Measurements from ENCODE around the gene RPS6KL1.

The RPS6KL1 gene

GRCh38 chr14:74951443-74952179 lies 28.6 kb upstream of the RPS6KL1 start:
- no peak for DNase-seq

GRCh38 chr14:74950795-74951442 lies 27.9 kb upstream of the RPS6KL1 start:
- no peak for DNase-seq

GRCh38 chr14:74949859-74950573 lies 27.0 kb upstream of the RPS6KL1 start:
- no peak for DNase-seq

- no peak for DNase-seq
Observed at GRCh38 chr14:74949191-74949601, 26.1 kb upstream of the RPS6KL1 start.

DNA sequence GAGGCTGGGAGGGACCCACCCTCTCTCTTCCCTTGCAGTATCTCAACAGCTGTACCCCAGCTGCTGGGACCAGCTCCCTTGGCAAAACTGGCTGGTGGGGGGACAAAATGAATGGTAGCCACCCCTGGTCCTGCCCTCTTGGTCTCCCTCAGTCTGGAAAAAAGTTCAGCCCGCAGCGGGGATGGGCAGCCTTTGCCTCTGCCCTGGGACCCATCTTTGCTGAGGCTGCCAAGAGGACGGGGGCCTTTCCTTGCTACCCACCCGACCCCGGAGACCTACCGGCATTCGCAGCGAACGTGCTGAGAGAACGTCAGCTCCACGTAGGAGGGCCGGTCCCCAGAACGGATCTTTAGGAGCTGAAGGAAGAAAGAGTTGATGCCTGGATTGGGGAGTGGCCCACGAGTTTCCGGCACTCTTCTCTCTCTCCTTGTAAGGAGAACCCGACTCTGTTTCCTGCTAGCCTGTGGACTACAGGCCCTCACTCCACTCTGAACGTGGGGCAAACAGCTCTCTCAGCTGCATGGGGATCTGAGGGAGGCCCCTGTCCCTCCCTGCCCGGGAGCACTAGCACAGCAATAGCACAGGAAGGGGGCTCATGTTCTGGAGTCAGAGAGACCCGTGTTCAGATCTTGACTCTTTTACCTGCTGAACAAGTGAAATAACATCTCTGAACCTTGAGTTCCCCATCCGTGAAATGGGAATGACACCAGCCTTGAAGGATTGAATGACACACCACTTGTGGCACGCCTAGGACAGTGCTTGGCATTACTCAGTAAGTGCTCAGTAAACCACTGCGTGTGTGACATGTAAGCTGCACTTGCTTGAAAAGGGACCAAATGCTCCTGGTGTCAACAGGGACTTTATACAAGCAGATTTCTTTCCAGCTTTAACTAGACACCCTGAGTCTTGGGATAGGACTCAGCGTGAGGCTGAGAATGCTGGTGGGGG lies 25.4 kb upstream of the RPS6KL1 start:
- no peak for DNase-seq

- no peak for DNase-seq
Observed at GRCh38 chr14:74947353-74948227, 24.5 kb upstream of the RPS6KL1 start.

DNA sequence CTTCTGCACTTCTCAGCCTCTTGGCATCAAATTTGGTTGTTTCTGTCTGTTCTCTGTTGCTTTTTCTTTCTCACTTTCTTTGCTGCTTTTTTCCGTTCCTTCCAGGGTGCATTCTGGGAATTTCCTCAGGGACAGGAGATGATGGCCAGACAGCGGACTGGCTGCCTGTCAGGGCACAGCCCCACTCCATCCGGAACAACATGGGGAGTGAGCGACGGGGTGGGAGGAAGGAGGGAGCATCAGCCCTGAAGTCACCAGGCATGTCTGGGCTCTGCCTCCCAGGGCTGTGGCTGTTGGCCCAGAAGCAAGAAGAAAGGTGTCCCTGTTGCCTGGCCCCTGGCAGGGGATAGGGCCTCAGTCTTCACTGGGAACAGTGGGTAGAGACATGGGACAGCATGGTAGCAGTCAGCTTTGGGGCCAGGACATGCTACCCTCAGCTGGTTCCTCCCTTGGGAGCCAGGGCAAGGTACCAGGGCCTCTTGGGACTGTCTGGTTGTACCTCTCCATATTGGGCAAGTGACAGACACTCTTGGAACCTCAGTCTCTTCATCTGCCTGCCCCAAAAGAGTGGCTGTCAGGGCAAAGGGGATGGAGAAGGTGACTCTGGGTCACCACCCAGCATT lies 23.7 kb upstream of the RPS6KL1 start:
- no peak for DNase-seq

DNA sequence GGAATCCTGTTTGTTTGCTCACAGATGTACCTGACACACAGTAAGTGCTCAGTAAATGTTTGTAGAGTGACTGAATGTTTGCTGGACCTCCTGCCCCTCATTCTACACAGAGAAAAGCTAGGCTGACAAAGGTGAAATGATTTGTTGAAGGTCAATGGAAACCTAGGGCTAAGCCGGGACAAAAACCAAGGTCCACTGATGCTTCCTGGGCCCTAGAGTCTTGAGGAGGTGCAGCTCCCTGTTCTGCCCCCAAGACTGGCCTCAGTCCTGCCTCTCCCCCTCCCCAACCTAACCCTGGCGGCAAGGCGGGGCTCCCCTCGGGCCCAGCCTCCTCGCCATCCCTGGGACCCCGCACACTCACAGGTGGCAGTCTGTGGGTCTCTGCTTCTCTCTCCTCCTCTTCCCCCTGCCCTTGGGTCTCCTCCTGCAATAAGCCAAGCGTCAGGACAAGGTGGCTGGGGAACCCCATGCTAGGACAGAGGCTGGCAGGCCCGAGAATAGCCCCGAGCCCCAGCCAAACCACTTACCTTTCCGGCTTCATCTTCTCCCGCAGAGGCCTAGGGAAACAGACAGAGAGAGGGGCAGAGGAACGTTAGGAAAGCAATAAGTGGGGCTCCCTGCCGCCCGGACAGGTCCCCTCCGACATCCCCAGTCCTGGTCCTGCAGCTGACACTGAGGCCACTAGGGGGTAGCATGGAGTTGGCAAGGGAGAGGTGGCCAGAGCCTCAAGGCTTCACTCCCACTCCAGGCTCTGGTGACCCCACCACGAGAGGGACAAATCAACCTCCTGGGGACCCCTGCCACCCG lies 23.0 kb upstream of the RPS6KL1 start:
- peak; percentile 34 to 62 (median 54) for DNase-seq

DNA sequence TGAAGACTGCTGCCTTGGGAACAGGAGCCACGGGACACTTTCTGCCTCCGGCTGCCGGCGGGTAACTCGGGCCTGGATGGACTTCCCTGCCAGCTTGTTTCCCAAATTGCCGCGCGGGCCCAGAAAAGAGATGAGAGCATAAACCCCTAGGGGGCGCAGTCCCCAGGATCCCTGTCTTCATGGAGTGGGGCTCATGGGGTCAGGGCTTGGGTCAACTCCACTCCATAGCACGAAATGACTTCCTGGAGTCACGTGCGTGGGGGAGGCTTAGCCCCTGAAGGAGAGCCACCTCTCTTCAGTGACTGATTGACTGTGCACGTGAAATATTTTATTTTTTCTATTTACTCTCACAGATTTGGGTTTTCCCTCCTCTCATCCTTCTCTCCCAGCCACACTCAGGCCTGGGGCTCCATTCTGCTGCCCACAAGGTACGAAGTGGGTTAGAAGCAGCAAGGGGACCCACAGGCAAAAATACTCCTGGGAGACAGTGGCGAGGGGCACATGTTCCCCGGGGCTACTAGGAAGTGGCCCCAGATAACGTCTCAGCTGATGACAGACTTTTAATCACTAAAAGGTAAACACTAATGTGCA lies 22.3 kb upstream of the RPS6KL1 start:
- peak in 1 of 5 experiments; percentile 12 for DNase-seq

- peak in 1 of 5 experiments; percentile 24 for DNase-seq
Observed at GRCh38 chr14:74942608-74943007, 19.5 kb upstream of the RPS6KL1 start.

DNA sequence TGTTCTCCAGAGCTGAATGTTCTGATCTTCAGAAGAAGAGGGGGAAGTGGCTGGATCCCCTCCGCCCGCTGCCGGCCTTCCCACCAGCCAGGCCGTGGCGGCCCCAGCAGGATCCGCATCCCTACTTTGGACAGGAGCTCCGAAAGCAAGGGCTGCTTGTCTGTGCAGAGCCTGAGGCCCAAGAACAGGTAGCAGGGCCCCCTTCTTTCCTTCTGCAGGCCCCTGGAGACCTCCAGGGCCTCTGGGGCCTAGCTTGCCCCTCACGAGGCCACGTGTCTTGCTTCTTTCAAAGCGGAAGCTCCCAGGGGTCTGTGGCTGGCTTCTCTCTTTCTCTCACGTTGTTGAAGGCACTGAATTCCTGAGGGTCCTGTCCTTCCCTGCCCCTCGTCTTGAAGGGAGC lies 19.1 kb upstream of the RPS6KL1 start:
- DNase-seq: no peak

DNA sequence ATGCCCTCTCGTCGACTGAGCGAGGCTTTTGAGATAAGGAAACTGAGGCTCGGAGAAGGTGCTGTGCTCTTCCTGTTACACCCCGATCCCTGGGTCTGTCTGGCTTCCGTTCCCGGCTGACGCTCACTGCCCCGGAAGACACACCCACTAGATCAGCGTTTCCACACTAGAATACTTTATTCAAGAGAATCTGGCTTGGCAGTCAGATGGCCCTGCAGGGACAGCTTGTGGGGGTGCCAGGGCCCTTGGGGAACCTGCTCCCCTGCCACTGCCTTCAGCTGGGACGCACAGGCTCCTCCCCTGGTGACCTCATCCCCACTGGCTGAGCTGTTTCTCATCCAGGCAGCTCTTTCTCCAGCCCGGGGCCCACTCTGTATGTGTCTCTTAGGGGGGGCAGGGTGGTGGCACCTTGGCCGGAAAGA lies 18.6 kb upstream of the RPS6KL1 start:
- peak in 4 of 5 experiments; percentile 25 to 66 (median 42) for DNase-seq

DNA sequence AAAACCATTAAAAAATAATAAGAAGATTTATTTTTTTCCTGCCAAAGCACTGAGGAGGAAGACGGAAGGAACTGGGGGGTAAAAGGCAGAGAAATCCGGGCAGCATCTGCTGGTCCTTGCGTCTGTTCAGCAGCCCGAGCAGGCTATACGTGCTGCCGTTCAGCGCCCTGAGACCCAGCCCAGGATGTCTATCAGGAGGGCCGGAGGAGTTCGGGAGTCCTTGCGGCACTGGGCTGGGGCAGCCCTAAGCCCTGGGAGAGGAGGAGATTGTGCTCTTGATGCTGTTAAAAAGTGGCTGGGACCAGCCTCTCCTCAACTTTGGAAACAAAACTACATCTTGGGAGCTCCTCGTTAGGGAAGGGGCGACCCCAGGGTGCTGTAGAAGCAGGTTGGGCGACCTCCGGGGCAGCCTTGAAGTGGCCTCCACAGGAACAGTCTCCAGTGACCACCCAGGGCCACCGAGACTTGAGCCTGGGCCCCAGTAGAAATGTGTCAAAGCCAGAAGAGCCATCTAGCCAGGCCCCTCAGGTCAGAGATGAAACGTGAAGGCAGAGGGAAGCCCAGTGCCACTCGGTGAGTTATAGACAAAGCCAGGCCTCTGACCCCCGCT lies 18.0 kb upstream of the RPS6KL1 start:
- DNase-seq: no peak

DNA sequence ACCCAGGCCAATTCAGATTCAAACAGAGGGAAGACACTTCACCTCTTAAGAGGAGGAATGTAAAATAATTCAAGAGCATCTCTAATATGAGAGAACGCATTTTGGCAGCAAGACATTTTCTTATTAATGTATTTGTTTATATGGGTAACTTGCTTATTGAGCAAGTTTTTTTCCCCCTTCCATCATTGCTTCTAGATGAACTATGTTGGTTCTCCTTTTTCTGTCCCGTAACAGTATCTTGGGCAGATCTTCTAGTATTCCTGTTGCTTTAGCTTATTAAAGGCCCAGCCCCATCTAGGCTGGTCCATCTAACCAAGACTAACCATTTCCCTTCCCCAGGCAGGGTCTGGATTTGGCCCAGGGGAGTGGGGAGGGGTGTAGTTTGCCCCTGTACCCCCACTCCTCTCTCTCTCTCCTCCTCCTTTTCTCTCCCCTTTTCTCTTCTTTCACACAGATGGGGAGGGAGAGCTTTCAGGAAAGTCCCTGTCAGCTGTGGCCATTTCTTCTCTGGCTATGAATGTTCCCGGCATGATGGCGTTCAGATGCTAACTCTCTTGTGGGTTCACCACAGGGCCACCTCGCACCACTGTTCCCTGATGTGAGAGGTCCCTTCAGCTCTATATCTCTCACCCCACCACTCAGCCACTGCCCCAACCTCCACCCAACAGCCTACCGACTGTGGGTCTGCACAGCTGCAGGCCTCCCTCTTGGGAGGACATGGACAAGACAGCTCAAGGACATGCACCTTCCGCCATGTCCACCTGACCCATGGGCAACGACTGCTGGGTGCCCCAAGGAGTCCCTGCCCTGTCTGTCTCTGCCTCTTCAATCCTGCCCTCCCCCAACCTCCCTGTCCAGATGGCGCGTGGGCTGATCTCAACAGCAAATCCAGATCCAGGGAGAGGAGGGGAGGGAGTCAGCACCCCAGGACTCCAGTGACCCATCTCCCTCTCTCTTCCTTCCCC lies 15.8 kb upstream of the RPS6KL1 start:
- no peak for DNase-seq

DNA sequence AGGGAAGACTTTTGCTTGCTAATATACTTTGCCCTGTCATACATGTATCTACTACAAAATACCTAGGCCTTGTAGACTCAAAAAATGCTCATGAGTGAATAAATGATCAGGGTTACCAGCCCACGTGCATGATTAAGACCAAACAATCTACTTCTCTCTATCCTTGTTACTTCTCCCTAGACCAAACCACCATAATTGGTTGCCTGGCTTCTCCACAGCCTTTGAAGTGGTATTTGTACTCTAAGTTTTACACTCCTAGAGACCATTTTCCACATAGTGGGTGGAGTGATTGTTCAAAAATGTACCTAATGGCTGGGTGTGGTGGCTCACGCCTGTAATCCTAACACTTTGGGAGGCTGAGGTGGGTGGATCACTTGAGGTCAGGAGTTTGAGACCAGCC lies 14.1 kb upstream of the RPS6KL1 start:
- no peak for DNase-seq

DNA sequence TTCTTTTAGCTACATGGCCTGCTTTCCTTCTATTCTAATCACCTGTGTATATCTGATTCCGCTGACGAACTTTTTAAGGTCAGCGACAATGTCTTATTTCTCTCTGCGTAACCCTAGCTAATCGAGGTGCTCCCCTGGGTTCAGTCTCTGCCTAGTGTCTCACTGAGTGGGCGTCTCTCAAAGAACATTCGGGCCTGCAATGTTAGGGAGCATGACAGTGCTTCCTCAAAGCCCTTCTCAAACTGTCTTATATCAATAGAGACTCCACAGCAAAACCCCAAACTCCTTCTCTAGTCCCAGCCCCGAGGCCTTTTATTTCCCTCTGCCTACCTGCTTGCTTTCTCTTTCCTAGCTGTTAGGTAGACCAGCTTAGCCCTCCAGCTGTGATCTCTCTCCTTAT lies 13.7 kb upstream of the RPS6KL1 start:
- DNase-seq: no peak

GRCh38 chr14:74936151-74936550 lies 13.1 kb upstream of the RPS6KL1 start:
- DNase-seq: no peak

GRCh38 chr14:74935360-74935680 lies 12.3 kb upstream of the RPS6KL1 start:
- no peak for DNase-seq
